ENCODE measurements around the gene TMC5.
"Not testable (repeated sequence)": the region's sequence is repeated elsewhere in the genome, so short reads cannot be mapped to it uniquely, and the experiment has no call there.

Gene TMC5

GRCh38 chr16:19523559-19524355, 106.1 kb downstream of the TMC5 start, which contains the start of gene CCP110:
Gene CCP110 (plus strand): TSS chr16:19523942. CDS start chr16:19527882, 3,940 bp downstream.
- no peaks in the 10 kb centered on the region for H3K9me3 Mint-ChIP-seq
- H3K27me3 Mint-ChIP-seq, result no peaks in the 10 kb centered on the region
- H3K27ac Mint-ChIP-seq, result peak within 1 kb of the TSS; percentile 92
- peak within 1 kb of the TSS; percentile 100 for H3K4me3 Mint-ChIP-seq
- H3K4me1 Mint-ChIP-seq, result peaks cover 48% of the 10 kb centered on the region
- peaks cover 5% of the 10 kb centered on the region for H3K36me3 Mint-ChIP-seq

- H3K4me1 Mint-ChIP-seq, result peaks cover 46% of the 10 kb centered on the region
- no peak overlapping the region for H3K27ac Mint-ChIP-seq
- H3K27me3 Mint-ChIP-seq, result no peaks in the 10 kb centered on the region
- H3K4me3 Mint-ChIP-seq, result peak overlapping the region; percentile 100
- no peaks in the 10 kb centered on the region for H3K9me3 Mint-ChIP-seq
- peaks cover 7% of the 10 kb centered on the region for H3K36me3 Mint-ChIP-seq
Observed at GRCh38 chr16:19524356-19524615, 106.6 kb downstream of the TMC5 start.

GRCh38 chr16:19524616-19525384, 107.1 kb downstream of the TMC5 start:
- H3K9me3 Mint-ChIP-seq, result no peaks in the 10 kb centered on the region
- H3K27ac Mint-ChIP-seq, result no peak overlapping the region
- peaks cover 7% of the 10 kb centered on the region for H3K36me3 Mint-ChIP-seq
- peaks cover 46% of the 10 kb centered on the region for H3K4me1 Mint-ChIP-seq
- peak overlapping the region; percentile 100 for H3K4me3 Mint-ChIP-seq
- no peaks in the 10 kb centered on the region for H3K27me3 Mint-ChIP-seq

GRCh38 chr16:19525385-19525723, 107.7 kb downstream of the TMC5 start:
- H3K9me3 Mint-ChIP-seq, result no peaks in the 10 kb centered on the region
- peaks cover 7% of the 10 kb centered on the region for H3K36me3 Mint-ChIP-seq
- H3K4me3 Mint-ChIP-seq, result peak overlapping the region; percentile 100
- peaks cover 43% of the 10 kb centered on the region for H3K4me1 Mint-ChIP-seq
- H3K27me3 Mint-ChIP-seq, result no peaks in the 10 kb centered on the region
- no peak overlapping the region for H3K27ac Mint-ChIP-seq

- Mint-ChIP-seq H3K36me3 (peaks cover 7% of the 10 kb centered on the region), H3K27me3 (no peaks in the 10 kb centered on the region), H3K4me1 (peaks cover 28% of the 10 kb centered on the region), H3K9me3 (no peaks in the 10 kb centered on the region), H3K4me3 (no peak overlapping the region), H3K27ac (no peak overlapping the region)
Observed at GRCh38 chr16:19527161-19527560, 109.5 kb downstream of the TMC5 start.

GRCh38 chr16:19528666-19529065, 111.0 kb downstream of the TMC5 start:
- no peak overlapping the region for H3K27ac Mint-ChIP-seq
- no peaks in the 10 kb centered on the region for H3K9me3 Mint-ChIP-seq
- H3K36me3 Mint-ChIP-seq, result peaks cover 10% of the 10 kb centered on the region
- peaks cover 18% of the 10 kb centered on the region for H3K4me1 Mint-ChIP-seq
- H3K27me3 Mint-ChIP-seq, result no peaks in the 10 kb centered on the region
- no peak overlapping the region for H3K4me3 Mint-ChIP-seq

- Mint-ChIP-seq H3K36me3 (peaks cover 18% of the 10 kb centered on the region), H3K27me3 (no peaks in the 10 kb centered on the region), H3K4me3 (no peak overlapping the region), H3K9me3 (no peaks in the 10 kb centered on the region), H3K27ac (no peak overlapping the region), H3K4me1 (no peaks in the 10 kb centered on the region)
Observed at GRCh38 chr16:19532601-19533000, 114.9 kb downstream of the TMC5 start.

GRCh38 chr16:19540241-19540970, 122.7 kb downstream of the TMC5 start:
- no peaks in the 10 kb centered on the region for H3K9me3 Mint-ChIP-seq
- H3K4me1 Mint-ChIP-seq, result no peaks in the 10 kb centered on the region
- peaks cover 26% of the 10 kb centered on the region for H3K36me3 Mint-ChIP-seq
- no peak overlapping the region for H3K27ac Mint-ChIP-seq
- no peaks in the 10 kb centered on the region for H3K27me3 Mint-ChIP-seq
- H3K4me3 Mint-ChIP-seq, result no peak overlapping the region

- Mint-ChIP-seq H3K27ac (no peak overlapping the region), H3K36me3 (peaks cover 23% of the 10 kb centered on the region), H3K4me1 (no peaks in the 10 kb centered on the region), H3K27me3 (no peaks in the 10 kb centered on the region), H3K4me3 (no peak overlapping the region), H3K9me3 (no peaks in the 10 kb centered on the region)
Observed at GRCh38 chr16:19542138-19542821, 124.6 kb downstream of the TMC5 start.

- peaks cover 23% of the 10 kb centered on the region for H3K36me3 Mint-ChIP-seq
- H3K9me3 Mint-ChIP-seq, H3K27ac Mint-ChIP-seq, H3K4me3 Mint-ChIP-seq, H3K4me1 Mint-ChIP-seq, H3K27me3 Mint-ChIP-seq: not testable (repeated sequence)
Observed at GRCh38 chr16:19543278-19543996, 125.8 kb downstream of the TMC5 start.

- Mint-ChIP-seq H3K27me3 (no peaks in the 10 kb centered on the region), H3K36me3 (peaks cover 8% of the 10 kb centered on the region), H3K27ac (no peak overlapping the region), H3K9me3 (no peaks in the 10 kb centered on the region), H3K4me1 (no peaks in the 10 kb centered on the region), H3K4me3 (no peak overlapping the region)
Observed at GRCh38 chr16:19548144-19548543, 130.5 kb downstream of the TMC5 start.
